Measurements from ENCODE around the gene PRKAR1B. TPM values are rescaled to one million over a fixed set of nuclear protein-coding genes. Genes with fewer than 3 reads are reported as not detected.

The PRKAR1B gene
- polyA plus RNA-seq, 1 of the 3 experiments (the other 2 are of a cell fraction) = 63.7 TPM

GRCh38 chr7:685540-685939 is 41.5 kb downstream of the PRKAR1B start (continued):
- no peak for TF ChIP-seq POLR2AphosphoS5 (IDR thresholded peaks at IDR 0.05; ENCODE audit: low read depth, low read length)

GRCh38 chr7:684416-684815 is 42.7 kb downstream of the PRKAR1B start:
- no peak overlapping the region for H3K27ac ChIP-seq (ENCODE audit: low read depth in 2 of 2, low read length in 1 of 2)
- 90% methylated on average over 9 of the region's 9 CpGs for WGBS (ENCODE audit: low lambda C conversion rate)
- peaks cover 20% of the 10 kb centered on the region for H3K9me3 ChIP-seq
- H3K4me1 ChIP-seq (ENCODE audit: control insufficient read depth in 1 of 2, insufficient read depth in 2 of 2, low read depth in 1 of 2, low read length in 1 of 2) = no peaks in the 10 kb centered on the region
- no peak overlapping the region for H3K4me2 ChIP-seq
- H3K9ac ChIP-seq = no peak overlapping the region
- no peak overlapping the region for H2AFZ ChIP-seq (ENCODE audit: low read depth)
- DNase-seq = no peak
- no peaks in the 10 kb centered on the region for H3K79me2 ChIP-seq (ENCODE audit: insufficient read depth)
- ChIA-PET POLR2A (no interaction called here), CTCF (interaction anchor here (1.5 to 1.6 kb wide), 2 partner anchors 10 to 13 kb away, joined by 4 read pairs; no protein-coding TSS in a partner anchor)
- H3F3A ChIP-seq (replicated peaks; ENCODE audit: insufficient read depth) = no peaks in the 10 kb centered on the region
- peaks cover 5 to 9% of the 10 kb centered on the region in 2 experiments for H3K36me3 ChIP-seq (replicated peaks in 1 of 2; ENCODE audit: control insufficient read depth in 1 of 2, insufficient read depth in 2 of 2, low read length in 1 of 2)
- no peaks in the 10 kb centered on the region for H4K20me1 ChIP-seq (ENCODE audit: insufficient read depth)
- TF ChIP-seq MEF2A (IDR thresholded peaks at IDR 0.05; ENCODE audit: borderline replicate concordance, low read depth) = no peak
- no peak for TF ChIP-seq RXRA (IDR thresholded peaks at IDR 0.05; ENCODE audit: borderline replicate concordance, low read depth)
- TF ChIP-seq RAD21 (IDR thresholded peaks at IDR 0.05; ENCODE audit: low read length) = no peak
- TF ChIP-seq, protein P1, sequence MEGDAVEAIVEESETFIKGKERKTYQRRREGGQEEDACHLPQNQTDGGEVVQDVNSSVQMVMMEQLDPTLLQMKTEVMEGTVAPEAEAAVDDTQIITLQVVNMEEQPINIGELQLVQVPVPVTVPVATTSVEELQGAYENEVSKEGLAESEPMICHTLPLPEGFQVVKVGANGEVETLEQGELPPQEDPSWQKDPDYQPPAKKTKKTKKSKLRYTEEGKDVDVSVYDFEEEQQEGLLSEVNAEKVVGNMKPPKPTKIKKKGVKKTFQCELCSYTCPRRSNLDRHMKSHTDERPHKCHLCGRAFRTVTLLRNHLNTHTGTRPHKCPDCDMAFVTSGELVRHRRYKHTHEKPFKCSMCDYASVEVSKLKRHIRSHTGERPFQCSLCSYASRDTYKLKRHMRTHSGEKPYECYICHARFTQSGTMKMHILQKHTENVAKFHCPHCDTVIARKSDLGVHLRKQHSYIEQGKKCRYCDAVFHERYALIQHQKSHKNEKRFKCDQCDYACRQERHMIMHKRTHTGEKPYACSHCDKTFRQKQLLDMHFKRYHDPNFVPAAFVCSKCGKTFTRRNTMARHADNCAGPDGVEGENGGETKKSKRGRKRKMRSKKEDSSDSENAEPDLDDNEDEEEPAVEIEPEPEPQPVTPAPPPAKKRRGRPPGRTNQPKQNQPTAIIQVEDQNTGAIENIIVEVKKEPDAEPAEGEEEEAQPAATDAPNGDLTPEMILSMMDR (IDR thresholded peaks at IDR 0.05) = no peak
- TF ChIP-seq FOXJ3 (CRISPR knock-in tag; IDR thresholded peaks at IDR 0.05) = no peak
- no peak for TF ChIP-seq TCF12 (IDR thresholded peaks at IDR 0.05)
- no peak for TF ChIP-seq MAX (IDR thresholded peaks at IDR 0.05; ENCODE audit: low read depth)
- no peak for TF ChIP-seq FOXM1 (IDR thresholded peaks at IDR 0.05; ENCODE audit: low read depth)
- TF ChIP-seq NRF1 (IDR thresholded peaks at IDR 0.05; ENCODE audit: low read depth, low read length) = no peak
- TF ChIP-seq TEAD4 (IDR thresholded peaks at IDR 0.05; ENCODE audit: borderline replicate concordance, insufficient read depth) = no peak
- no peak for TF ChIP-seq ZBTB33 (IDR thresholded peaks at IDR 0.05; ENCODE audit: borderline replicate concordance, low read depth)
- TF ChIP-seq POLR2AphosphoS5 (IDR thresholded peaks at IDR 0.05; ENCODE audit: low read depth, low read length) = no peak
- TF ChIP-seq, protein P2, sequence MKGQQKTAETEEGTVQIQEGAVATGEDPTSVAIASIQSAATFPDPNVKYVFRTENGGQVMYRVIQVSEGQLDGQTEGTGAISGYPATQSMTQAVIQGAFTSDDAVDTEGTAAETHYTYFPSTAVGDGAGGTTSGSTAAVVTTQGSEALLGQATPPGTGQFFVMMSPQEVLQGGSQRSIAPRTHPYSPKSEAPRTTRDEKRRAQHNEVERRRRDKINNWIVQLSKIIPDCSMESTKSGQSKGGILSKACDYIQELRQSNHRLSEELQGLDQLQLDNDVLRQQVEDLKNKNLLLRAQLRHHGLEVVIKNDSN (IDR thresholded peaks at IDR 0.05; ENCODE audit: borderline replicate concordance, low read depth) = no peak
- H3K27me3 ChIP-seq (ENCODE audit: insufficient read depth) = no peaks in the 10 kb centered on the region
- no peaks in the 10 kb centered on the region for H3K9me2 ChIP-seq
- H3K4me3 ChIP-seq (ENCODE audit: low read depth in 2 of 2, low read length in 1 of 2) = no peak overlapping the region
